Activated CD4-positive, alpha-beta T cell treated with anti-CD3 and anti-CD28 coated beads for 24 hours (primary cell): ENCODE measurements around the gene HSD17B1.

ENCODE experiments used
- DNase-seq, 2 donors: peaks; one replicate each; pipeline ENCODE4 v3.0.0-alpha.2; 2020; ENCODE audit warnings: low read depth in 2 of 2

Gene HSD17B1

GRCh38 chr17:42566883-42567573 is 14.3 kb downstream of the HSD17B1 start, which contains the start of gene MLX:
Gene MLX (plus strand): TSS chr17:42567100. CDS start chr17:42567125, 25 bp downstream.
- DNase-seq, result peak; percentile 83 to 90

GRCh38 chr17:42568341-42569111 is 15.8 kb downstream of the HSD17B1 start:
- no peak for DNase-seq

GRCh38 chr17:42571435-42572225 is 18.9 kb downstream of the HSD17B1 start:
- no peak for DNase-seq

GRCh38 chr17:42573095-42573494 is 20.4 kb downstream of the HSD17B1 start:
- no peak for DNase-seq

GRCh38 chr17:42574463-42574862 is 21.7 kb downstream of the HSD17B1 start:
- DNase-seq, result no peak

- no peak for DNase-seq
Measured at GRCh38 chr17:42577140-42577531, 24.4 kb downstream of the HSD17B1 start.

GRCh38 chr17:42577532-42578281 is 25.0 kb downstream of the HSD17B1 start, which contains the start of gene PSMC3IP:
Gene PSMC3IP (minus strand): TSS chr17:42577729. CDS start chr17:42577686, 43 bp downstream.
- peak; percentile 91 to 96 for DNase-seq

- DNase-seq, result peak; percentile 60 to 71
Measured at GRCh38 chr17:42578282-42578869, 25.7 kb downstream of the HSD17B1 start.

GRCh38 chr17:42579794-42580551 is 27.2 kb downstream of the HSD17B1 start:
- no peak for DNase-seq

- DNase-seq, result no peak
Measured at GRCh38 chr17:42581744-42582270, 29.1 kb downstream of the HSD17B1 start.

- no peak for DNase-seq
Measured at GRCh38 chr17:42584880-42585279, 32.2 kb downstream of the HSD17B1 start.

- DNase-seq, result no peak
Measured at GRCh38 chr17:42585353-42585752, 32.6 kb downstream of the HSD17B1 start.

- no peak for DNase-seq
Measured at GRCh38 chr17:42586514-42587230, 33.9 kb downstream of the HSD17B1 start.

- DNase-seq, result no peak
Measured at GRCh38 chr17:42590886-42591285, 38.2 kb downstream of the HSD17B1 start.

GRCh38 chr17:42591411-42591810 is 38.7 kb downstream of the HSD17B1 start:
- DNase-seq, result no peak

- no peak for DNase-seq
Measured at GRCh38 chr17:42596386-42596785, 43.7 kb downstream of the HSD17B1 start.

GRCh38 chr17:42598905-42599304 is 46.2 kb downstream of the HSD17B1 start:
- no peak for DNase-seq

- DNase-seq, result no peak
Measured at GRCh38 chr17:42603318-42603717, 50.6 kb downstream of the HSD17B1 start.
